Retinal pigment epithelial cell (primary cell): Measurements from ENCODE around the gene KCND3.

Experiments
- DNase-seq: peaks from one replicate; pipeline ENCODE4 v3.0.0-alpha.2; 2010; ENCODE audit warnings: low read depth
- H3K4me3 ChIP-seq: 2 replicates; pipeline ENCODE4 v1.5.1; 2011; ENCODE audit warnings: mild to moderate bottlenecking, low read length, control low read depth, moderate library complexity
- CTCF ChIP-seq: conservative IDR thresholded peaks from 2 replicates; pipeline ENCODE4 v1.5.1; 2011; ENCODE audit warnings: low read depth, low read length, control low read depth, inconsistent platforms

Gene KCND3

GRCh38 chr1:111981090-111981489 lies 8.4 kb downstream of the KCND3 start:
- no peak overlapping the region for H3K4me3 ChIP-seq
- no peak for DNase-seq
- TF ChIP-seq CTCF, result no peak

- no peak overlapping the region for H3K4me3 ChIP-seq
- no peak for DNase-seq
- no peak for TF ChIP-seq CTCF
Measured at GRCh38 chr1:111980686-111981085, 8.8 kb downstream of the KCND3 start.

- TF ChIP-seq CTCF, result no peak
- no peak overlapping the region for H3K4me3 ChIP-seq
- no peak for DNase-seq
Measured at GRCh38 chr1:111978695-111979094, 10.8 kb downstream of the KCND3 start.

GRCh38 chr1:111977378-111977777 lies 12.1 kb downstream of the KCND3 start:
- H3K4me3 ChIP-seq, result no peak overlapping the region
- TF ChIP-seq CTCF, result no peak
- no peak for DNase-seq

- DNase-seq, result no peak
- no peak for TF ChIP-seq CTCF
Measured at GRCh38 chr1:111976842-111977241, 12.6 kb downstream of the KCND3 start.

GRCh38 chr1:111976332-111976731 lies 13.1 kb downstream of the KCND3 start:
- TF ChIP-seq CTCF, result no peak
- H3K4me3 ChIP-seq, result no peak overlapping the region
- DNase-seq, result no peak

More at GRCh38 chr1:111976842-111977241, 12.6 kb downstream of the KCND3 start:
- no peak overlapping the region for H3K4me3 ChIP-seq

- no peak for DNase-seq
- no peak for TF ChIP-seq CTCF
Measured at GRCh38 chr1:111973150-111973790, 16.2 kb downstream of the KCND3 start.

More at GRCh38 chr1:111973150-111973790, 16.2 kb downstream of the KCND3 start:
- no peak overlapping the region for H3K4me3 ChIP-seq
